GM19463 (cell line): ENCODE measurements around the gene RHOH.
A peak's percentile ranks its signal among the peaks of the same experiment; 100 is the strongest.

Experiments used
- ATAC-seq: cut with Tn5 transposase; IDR thresholded peaks from one replicate; pipeline ENCODE4 v1.9.1; 2021; ENCODE audit warnings: mild to moderate bottlenecking, moderate library complexity; ENCODE audit not compliant: unreplicated experiment

Gene RHOH

GRCh38 chr4:40204507-40205258 is 7.9 kb downstream of the RHOH start:
- ATAC-seq: no peak

GRCh38 chr4:40205259-40206198 is 8.7 kb downstream of the RHOH start:
- peak; percentile 58 for ATAC-seq

GRCh38 chr4:40206426-40206825 is 9.6 kb downstream of the RHOH start:
- no peak for ATAC-seq

GRCh38 chr4:40209401-40209800 is 12.6 kb downstream of the RHOH start:
- no peak for ATAC-seq

- ATAC-seq: no peak
Observed at GRCh38 chr4:40210776-40211175, 13.9 kb downstream of the RHOH start.

- ATAC-seq: no peak
Observed at GRCh38 chr4:40211224-40212185, 14.7 kb downstream of the RHOH start.

- ATAC-seq: no peak
Observed at GRCh38 chr4:40212674-40213527, 16.1 kb downstream of the RHOH start.

- no peak for ATAC-seq
Observed at GRCh38 chr4:40214038-40214437, 17.2 kb downstream of the RHOH start.

- ATAC-seq: no peak
Observed at GRCh38 chr4:40214661-40215418, 18.0 kb downstream of the RHOH start.

GRCh38 chr4:40216622-40217366 is 20.0 kb downstream of the RHOH start:
- no peak for ATAC-seq

- ATAC-seq: no peak
Observed at GRCh38 chr4:40221744-40222143, 24.9 kb downstream of the RHOH start.

- ATAC-seq: no peak
Observed at GRCh38 chr4:40223343-40223742, 26.5 kb downstream of the RHOH start.

- no peak for ATAC-seq
Observed at GRCh38 chr4:40224432-40224831, 27.6 kb downstream of the RHOH start.

- ATAC-seq: no peak
Observed at GRCh38 chr4:40225497-40225896, 28.7 kb downstream of the RHOH start.

- ATAC-seq: peak; percentile 57
Observed at GRCh38 chr4:40227284-40227683, 30.5 kb downstream of the RHOH start.

- peak; percentile 53 for ATAC-seq
Observed at GRCh38 chr4:40228497-40229365, 31.9 kb downstream of the RHOH start.

GRCh38 chr4:40231316-40231863 is 34.6 kb downstream of the RHOH start:
- ATAC-seq: no peak
